Measurements from ENCODE around the gene ZNF22. TPM values are rescaled to one million over a fixed set of nuclear protein-coding genes. Genes with fewer than 3 reads are reported as not detected.

Gene ZNF22
- total RNA-seq, 2 experiments from 2014 or later: 18.7 to 19.5 TPM

Other genes with a start within 250 kb of the ZNF22 start
- not detected for gene TMEM72, start 89.6 kb upstream of the ZNF22 start, total RNA-seq
- 1 to 10 TPM; 1.1 to 2.2 TPM for gene RASSF4, start 41.1 kb upstream of the ZNF22 start, total RNA-seq
- 1 to 10 TPM; 2.4 to 3.2 TPM for gene DEPP1, start 22.1 kb upstream of the ZNF22 start, total RNA-seq